SKM-1 treated with dmso at 0.1 percent for 144 hours (cell line): ENCODE measurements around the gene C8B.

Experiments
- DNase-seq: peaks from one replicate; lab custom pipeline; 2025; ENCODE audit not compliant: unreplicated experiment; lab: John Stamatoyannopoulos, UW

The C8B gene

GRCh38 chr1:56931686-56932085 lies 34.1 kb downstream of the C8B start:
- DNase-seq, result no peak

GRCh38 chr1:56931211-56931610 lies 34.6 kb downstream of the C8B start:
- DNase-seq, result no peak

- no peak for DNase-seq
Observed at GRCh38 chr1:56929492-56929891, 36.3 kb downstream of the C8B start.

- DNase-seq, result no peak
Observed at GRCh38 chr1:56927986-56928385, 37.8 kb downstream of the C8B start.

- DNase-seq, result no peak
Observed at GRCh38 chr1:56927171-56927570, 38.6 kb downstream of the C8B start.

GRCh38 chr1:56925193-56925592 lies 40.6 kb downstream of the C8B start:
- DNase-seq, result no peak

- DNase-seq, result no peak
Observed at GRCh38 chr1:56924116-56924515, 41.7 kb downstream of the C8B start.

GRCh38 chr1:56923201-56923600 lies 42.6 kb downstream of the C8B start:
- DNase-seq, result no peak

GRCh38 chr1:56922507-56922906 lies 43.3 kb downstream of the C8B start:
- DNase-seq, result no peak

GRCh38 chr1:56922070-56922469 lies 43.7 kb downstream of the C8B start:
- peak; percentile 32 for DNase-seq

- DNase-seq, result no peak
Observed at GRCh38 chr1:56921479-56921878, 44.3 kb downstream of the C8B start.

GRCh38 chr1:56920591-56921001 lies 45.2 kb downstream of the C8B start:
- no peak for DNase-seq

GRCh38 chr1:56917356-56917755 lies 48.5 kb downstream of the C8B start:
- DNase-seq, result no peak

GRCh38 chr1:56916630-56917029 lies 49.2 kb downstream of the C8B start:
- DNase-seq, result no peak

GRCh38 chr1:56915960-56916359 lies 49.9 kb downstream of the C8B start:
- no peak for DNase-seq

GRCh38 chr1:56912325-56912724 lies 53.5 kb downstream of the C8B start:
- no peak for DNase-seq

- no peak for DNase-seq
Observed at GRCh38 chr1:56911098-56911938, 54.5 kb downstream of the C8B start.

GRCh38 chr1:56910441-56910985 lies 55.3 kb downstream of the C8B start:
- DNase-seq, result peak; percentile 72

GRCh38 chr1:56908619-56909221 lies 57.1 kb downstream of the C8B start:
- peak; percentile 73 for DNase-seq

- no peak for DNase-seq
Observed at GRCh38 chr1:56905667-56906066, 60.1 kb downstream of the C8B start.

GRCh38 chr1:56904663-56905397 lies 61.0 kb downstream of the C8B start:
- no peak for DNase-seq

GRCh38 chr1:56903778-56904177 lies 62.0 kb downstream of the C8B start:
- DNase-seq, result no peak
